NCI-H2107 treated with DMSO at 0.1 percent for 48 hours (cell line): ENCODE results near the gene GDF7.

ENCODE experiments used
- DNase-seq: peaks from one replicate; lab custom pipeline; 2025; ENCODE audit not compliant: unreplicated experiment; lab: John Stamatoyannopoulos, UW

GDF7 gene

DNA sequence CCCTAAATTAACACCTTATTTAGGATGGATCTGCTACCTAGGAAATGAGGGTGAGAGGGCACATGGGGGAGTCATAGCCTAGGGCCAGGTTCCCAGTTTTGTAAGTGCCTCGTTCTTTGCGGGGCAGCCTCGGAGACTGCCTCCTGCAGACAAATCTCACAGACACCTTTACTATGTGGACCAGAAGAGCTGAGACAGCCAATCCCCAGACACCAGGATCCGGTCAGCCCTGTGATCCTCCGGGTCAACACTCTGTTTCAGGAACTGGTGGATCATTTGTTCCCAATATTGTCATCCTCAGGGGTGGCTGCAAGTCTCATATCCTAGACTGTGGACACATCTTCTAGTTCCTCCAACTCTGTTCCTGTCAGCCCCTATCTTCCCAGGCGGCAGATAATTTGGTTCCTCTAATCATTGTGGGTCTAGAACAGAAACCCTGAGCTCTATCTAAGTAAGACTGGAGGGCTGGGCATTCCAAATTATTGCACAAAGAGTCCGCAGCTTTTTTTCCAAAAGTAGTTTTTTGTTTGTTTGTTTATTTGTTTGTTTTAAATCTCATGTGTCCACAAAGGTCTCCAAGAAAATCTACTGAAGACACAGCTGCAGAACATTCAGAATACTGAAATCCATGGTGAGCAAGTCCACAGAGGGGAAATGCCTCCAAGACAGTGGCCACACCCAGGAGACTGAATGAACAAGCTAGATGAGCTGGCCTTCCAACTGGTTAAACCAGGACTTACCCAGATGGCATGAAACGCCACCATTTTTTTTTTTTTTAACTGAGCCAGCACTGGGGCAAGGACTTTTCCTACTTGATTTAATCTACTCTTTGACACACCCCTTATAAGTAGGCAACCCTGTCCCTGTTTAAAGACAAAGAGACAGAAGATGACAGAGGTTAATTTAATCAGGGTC lies 6.2 kb upstream of the GDF7 start:
- no peak for DNase-seq

DNA sequence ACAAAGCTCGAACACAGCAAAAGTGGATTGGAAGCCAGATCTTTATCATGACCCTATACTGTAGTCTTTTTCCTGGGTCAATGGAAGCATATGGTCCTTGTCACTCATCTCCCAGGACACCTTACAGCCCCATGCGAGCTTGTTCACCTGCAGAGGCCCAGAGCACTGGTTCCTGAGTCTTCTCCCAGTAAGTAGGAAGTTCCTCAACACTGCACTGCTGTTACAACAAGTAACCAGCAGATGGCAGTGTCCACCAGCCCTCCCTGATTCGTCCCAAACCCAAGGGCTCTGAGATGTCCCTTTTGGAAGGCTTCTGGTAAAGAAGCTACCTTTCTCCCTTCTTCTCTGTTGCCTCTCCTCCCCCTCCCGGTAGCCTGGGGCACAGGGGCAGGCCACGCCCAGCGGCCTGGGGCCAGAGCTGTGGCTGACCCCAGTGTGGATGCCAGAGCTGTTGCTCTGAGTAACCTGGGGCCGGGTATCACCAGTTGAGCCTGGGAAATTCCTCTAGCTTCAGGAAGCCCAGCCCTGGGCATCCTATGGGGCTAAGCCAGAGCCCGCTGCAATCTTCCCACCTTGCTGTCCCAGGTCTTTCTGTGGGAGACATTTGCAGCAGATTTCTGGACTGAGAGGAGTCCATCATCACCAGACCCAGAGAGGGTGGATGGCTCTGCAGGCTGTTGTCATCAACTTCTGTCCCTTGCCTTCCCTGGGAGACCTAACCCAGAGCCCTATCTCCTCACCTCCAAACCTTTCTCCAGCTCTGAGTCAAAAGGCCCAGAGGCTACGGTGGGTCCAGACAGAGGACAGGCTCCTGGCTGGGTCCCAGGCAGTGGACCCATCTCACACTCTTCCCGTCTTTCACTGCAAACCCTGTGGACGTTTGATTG lies 5.3 kb upstream of the GDF7 start:
- DNase-seq = peak; percentile 43

DNA sequence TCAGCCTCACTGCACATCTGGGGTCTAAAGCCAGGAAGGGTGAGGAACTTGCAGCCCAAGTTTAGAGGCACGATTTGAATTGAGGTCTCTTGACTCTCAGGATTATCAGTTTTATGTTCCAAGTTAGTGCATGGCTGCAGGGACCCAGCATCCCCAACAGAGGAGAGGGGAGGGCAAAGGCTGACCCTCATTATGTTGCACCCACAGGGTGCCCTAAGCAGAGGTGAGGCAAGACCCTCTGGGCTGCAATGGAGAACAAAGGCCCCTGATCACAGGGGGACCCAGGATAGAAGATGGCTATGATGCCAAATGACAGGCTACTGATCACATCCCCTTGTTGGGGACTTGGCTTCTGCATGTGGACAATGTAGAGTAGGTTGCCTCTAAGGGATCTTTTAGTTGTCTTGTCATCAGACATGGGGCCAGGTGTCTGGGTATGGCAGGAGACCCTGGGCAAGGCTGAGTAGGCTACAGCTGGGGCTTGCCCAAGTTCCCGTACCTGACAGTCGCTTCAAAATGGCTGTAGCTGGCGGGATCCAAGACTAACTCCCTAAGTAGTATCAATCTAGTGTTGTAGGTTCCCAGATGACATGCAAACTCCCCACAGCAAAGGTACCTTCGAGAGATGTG lies 4.5 kb upstream of the GDF7 start:
- DNase-seq = no peak

DNA sequence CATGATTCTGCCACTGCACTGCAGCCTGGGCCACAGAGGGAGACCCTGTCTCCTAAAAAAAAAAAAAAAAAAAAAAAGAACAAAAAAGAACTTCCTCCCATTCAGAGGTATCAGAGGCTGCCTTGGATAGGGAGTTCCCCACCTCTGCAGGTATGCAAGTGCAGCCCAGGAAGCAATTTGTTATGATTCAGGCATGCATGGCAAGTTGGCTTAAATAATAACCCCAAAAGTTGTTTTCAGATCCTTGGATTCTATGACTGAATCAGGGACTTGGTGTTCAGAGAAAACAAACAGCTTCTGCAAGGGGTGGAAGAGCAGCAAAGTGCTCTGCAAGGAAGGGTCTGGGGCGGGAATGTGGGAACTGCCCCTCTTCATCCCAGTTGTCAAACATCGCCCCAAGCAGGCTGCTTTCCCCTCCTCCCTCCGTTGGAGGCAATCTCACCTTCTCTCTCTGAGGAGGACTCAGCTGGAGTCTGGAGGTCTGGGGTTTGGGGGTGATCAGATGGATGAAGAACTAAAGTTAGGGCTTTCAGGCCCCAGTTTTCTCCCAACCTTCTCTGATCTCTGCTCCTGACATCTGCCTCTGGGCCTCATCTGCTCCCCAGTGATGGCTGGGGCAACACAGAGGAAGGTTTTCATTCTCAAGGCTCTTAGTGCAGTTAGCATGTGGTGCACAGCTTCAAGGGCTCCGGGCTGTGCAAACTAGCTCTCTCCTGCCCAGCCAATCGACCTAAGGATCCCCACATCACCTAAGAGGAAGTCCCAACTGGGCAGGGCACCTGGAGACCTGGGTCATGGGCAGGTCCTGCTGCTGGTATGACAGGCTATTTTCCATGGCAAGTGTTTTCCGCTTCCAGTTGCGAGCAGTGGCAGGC lies 3.5 kb upstream of the GDF7 start:
- no peak for DNase-seq

DNA sequence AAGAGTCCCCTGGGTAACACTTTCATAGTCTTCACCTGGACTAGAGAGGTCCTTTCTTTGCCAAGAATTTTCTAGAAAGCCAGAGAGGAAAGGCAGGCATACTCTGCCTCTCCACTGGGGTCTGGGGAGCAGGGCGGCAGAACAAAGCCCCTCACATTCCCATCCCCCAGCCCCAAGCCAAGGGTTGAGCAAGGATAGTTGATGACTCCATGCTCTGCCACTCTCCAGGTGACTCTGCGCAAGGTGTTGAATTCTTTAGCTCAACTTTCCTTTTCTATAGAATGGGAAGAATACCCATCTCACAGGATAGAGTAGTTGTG lies 2.9 kb upstream of the GDF7 start:
- DNase-seq = no peak

DNA sequence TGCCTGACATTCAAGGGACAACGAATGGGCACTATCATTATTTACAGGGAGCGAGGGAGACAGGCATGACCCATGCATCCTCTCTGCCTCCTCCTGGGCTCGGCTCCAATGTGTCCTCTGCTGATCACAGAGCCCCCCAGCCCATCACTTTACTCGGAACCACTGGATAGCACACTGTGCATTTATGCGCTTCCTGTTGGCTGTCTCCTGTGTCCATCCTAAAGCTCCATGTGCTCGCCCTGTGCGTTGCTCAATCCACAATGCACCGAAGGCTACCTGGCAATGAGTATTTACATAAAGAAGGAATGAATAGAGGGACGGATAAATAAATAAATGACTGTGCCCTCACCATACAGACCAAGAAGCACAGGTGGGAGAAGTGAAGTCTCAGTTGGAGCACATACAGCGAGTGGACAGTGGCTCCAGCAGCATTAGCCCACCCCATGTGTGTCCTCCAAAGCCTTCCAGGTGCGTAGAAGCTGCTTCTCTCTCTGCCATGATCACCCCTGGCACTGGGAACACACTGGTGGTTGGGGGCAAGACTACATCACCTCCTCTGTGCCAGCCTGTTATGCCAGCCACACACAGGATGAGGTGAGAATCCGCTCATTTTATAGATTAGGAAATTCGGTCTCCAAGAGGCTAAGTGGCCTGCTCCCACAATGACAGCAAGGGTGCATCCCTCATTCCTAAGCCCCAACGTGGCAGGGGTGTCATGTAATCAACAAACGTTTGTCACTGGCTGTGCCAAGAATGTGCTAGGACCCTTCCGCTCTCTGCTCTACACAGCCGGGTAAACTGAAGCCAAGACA lies 2.3 kb upstream of the GDF7 start:
- no peak for DNase-seq

DNA sequence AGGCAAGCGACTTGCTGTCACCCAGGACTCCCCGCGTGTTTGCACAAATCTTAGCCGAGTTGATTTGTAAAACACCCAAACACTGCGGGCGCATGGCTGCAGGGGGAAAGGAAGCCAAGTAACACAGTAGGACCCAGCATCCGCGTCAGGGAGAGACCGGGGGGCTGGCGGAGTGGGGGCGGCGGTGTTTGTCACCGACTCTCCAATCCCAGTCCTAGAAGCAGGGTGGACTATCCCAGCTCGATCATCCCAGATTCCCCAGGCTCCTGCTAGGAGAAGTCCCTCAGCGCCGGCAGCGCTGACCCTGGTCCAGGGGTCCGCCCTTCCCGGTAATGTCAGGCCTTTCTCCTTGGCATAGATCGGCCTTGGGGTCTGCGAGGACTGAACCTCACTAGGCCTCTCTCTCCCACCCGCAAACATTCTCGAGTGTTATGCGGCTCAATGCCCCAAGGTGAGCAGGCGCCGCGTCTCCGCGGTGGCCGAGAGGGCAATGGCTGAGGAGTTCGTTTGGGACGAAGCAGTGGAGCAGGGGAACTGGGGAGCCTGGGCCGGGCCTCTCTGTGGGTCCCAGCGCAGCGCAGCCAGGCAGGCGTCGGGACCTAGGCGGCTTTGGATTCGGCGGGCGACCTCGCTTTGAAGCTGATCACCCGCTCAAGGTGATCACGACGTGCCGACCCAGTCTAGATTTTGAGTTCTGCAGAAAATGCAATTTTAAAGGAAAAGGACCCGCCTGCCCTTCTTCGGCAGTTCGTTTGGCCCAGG lies 1.5 kb upstream of the GDF7 start:
- DNase-seq = no peak

DNA sequence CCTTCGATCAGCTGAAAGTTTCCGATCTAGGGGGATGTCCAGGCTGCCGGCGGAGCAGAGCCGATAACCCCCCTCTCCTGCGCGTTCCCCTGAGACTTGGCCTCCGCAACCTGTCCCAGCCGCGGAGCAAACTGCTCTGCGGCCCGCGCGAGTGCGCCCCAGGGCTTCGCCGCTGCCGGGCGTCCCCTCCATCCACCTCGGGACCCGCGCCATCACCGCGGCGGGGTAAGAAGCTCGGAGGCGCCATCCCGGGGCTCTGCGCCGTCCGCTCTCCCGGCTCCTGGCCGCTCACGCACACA lies 990 bp upstream of the GDF7 start:
- DNase-seq = no peak

DNA sequence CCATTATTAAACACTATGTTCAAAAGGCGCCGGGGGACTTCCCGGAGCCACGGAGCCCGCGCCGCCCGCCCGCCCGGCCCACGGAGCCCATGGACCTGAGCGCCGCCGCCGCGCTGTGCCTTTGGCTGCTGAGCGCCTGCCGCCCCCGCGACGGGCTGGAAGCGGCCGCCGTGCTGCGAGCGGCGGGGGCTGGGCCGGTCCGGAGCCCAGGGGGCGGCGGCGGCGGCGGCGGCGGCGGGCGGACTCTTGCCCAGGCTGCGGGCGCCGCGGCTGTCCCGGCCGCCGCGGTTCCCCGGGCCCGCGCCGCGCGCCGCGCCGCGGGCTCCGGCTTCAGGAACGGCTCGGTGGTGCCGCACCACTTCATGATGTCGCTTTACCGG lies 197 bp downstream of the GDF7 start:
- no peak for DNase-seq

DNA sequence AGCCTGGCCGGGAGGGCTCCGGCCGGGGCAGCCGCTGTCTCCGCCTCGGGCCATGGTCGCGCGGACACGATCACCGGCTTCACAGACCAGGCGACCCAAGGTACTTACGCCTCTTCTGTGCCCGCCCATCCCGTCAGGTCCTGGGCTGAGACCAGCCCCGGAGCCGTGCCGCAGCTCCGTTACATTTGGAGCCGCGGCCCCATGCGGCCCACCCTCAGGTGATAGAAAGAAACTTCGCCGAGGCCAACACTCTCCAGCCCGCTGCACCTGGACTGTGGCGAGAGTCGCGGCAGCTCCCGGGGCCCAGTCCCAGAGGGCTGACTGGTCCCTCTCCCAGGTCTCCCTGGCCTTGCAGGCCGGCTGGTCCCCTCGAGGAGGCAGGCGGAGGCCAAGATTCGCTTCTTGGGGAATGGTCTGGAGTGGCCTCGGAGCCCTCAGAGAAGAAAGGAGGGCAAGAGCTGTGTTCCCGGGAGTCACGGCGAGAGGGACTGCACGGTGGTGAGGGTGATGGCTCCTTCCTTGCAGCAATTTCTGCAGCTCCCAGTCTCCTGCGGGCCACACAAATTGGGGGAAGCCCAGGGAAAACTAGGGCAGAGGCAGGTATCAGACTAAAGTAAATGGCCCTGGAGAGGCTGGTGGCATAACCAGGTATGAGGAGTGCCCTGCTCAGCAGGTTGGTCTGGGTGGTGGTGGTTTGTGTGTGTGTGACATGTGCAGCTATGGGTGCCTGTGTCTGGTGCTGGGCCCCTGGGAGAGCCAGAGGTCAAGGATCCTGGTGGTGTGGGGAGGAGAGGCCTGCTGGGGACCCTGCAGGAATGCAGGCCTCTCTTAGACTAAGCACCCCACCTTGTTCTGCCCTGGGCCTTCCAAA lies 822 bp downstream of the GDF7 start:
- no peak for DNase-seq

DNA sequence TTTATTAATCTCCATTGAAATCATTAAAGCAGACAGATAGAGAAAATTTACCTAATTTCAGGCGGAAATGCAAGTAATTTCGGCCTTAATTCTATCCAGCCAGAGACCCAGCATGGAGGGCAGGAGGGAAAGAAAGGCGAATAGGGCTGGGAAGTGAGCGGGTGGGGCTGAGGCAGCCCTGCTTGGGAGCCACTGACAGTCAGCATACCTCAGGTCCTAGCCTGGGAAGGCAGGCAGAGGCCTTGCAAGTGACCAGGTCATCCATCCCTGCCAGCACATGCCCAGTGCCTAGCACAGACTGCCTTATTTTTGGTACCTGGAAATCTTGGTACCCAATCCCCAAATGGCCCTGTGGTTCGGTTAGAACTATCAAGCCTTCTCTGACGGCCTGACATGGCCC lies 1.5 kb downstream of the GDF7 start:
- DNase-seq = no peak

DNA sequence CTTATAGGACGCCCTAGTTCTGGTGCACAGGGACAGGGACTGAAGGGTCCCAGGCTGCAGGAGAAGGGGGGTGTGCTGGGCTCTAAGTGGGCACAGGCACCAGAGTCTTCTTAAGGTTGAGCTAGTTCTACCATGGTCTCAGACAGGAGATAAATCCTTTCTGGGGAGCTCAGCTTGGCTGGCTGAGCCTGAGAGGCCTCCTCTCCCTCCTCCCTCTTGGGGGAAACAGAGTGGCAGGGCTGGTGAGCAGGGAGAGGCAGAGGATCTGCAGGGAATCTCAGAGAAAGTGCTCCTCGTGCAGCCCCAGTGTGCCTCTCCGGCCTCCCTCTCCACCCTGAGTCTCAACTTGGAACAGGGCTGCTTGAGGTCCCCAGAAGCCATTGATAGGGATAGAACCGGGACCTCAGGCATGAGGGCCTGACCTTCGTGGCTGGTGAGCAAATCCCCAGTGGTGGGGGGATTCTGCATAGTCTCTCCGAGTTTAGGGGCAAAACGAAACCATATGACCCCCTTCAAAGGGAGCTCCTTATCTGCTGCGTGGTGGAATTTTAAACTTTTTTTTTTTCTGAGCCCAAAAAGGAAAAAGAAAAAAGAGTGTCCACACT lies 2.0 kb downstream of the GDF7 start:
- DNase-seq = no peak

DNA sequence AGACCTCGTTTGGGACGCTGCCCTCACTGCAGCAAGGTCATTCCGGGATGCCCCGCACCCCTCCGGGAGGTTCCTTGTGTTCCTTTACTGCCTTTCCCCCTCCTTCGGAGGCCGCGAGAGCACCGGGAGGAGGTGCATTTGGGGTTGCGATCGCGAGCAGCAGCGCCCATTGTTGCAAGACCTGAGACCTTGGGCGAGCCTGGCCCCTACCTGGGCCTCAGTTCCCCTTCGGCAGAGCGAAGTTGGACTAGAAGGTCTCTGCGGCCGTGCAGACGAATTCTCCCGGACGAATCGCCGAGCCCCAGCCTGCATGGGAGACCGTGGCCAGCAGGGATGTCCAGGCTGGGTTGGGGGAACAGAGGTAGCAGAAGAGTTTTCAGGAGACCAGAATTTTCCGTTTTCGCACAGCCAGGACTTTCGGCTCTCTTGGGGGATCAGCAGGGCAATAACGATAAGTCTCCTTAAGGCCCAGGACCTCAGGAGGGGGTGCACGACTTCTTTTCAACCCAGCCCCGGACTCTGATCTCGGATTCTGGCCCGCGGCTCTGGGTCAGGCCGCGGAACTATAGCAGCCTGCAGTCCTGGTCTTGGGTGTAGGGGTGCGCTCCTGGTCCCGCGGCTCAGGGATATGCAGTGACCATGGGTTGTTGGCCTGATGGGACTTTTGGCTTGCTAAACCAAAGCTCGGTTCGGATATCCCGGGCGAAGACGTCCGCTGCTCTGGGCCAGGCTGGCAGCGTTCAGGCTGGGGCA lies 2.8 kb downstream of the GDF7 start:
- no peak for DNase-seq

DNA sequence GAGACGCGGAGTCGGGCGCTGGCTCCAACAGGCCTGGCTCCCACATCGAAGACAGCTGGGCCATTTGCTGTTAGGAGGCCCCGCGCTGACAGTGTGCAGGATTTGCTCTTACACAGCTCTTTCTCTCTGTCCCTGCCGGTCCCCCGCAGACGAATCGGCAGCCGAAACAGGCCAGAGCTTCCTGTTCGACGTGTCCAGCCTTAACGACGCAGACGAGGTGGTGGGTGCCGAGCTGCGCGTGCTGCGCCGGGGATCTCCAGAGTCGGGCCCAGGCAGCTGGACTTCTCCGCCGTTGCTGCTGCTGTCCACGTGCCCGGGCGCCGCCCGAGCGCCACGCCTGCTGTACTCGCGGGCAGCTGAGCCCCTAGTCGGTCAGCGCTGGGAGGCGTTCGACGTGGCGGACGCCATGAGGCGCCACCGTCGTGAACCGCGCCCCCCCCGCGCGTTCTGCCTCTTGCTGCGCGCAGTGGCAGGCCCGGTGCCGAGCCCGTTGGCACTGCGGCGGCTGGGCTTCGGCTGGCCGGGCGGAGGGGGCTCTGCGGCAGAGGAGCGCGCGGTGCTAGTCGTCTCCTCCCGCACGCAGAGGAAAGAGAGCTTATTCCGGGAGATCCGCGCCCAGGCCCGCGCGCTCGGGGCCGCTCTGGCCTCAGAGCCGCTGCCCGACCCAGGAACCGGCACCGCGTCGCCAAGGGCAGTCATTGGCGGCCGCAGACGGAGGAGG lies 3.5 kb downstream of the GDF7 start:
- no peak for DNase-seq

DNA sequence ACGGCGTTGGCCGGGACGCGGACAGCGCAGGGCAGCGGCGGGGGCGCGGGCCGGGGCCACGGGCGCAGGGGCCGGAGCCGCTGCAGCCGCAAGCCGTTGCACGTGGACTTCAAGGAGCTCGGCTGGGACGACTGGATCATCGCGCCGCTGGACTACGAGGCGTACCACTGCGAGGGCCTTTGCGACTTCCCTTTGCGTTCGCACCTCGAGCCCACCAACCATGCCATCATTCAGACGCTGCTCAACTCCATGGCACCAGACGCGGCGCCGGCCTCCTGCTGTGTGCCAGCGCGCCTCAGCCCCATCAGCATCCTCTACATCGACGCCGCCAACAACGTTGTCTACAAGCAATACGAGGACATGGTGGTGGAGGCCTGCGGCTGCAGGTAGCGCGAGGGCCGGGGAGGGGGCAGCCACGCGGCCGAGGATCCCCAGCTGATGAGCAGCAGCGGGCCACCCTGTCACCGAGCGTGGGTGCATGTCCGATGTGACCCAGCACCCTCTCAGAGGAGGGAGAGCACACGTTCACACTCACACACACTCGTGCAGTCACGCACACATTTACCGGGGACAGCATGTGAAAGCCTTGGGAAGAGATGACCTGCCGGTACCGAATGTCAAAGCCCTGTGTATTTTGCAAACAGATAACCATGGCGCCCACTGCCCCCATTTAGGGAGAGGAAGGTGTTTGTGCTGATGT lies 4.2 kb downstream of the GDF7 start:
- no peak for DNase-seq

DNA sequence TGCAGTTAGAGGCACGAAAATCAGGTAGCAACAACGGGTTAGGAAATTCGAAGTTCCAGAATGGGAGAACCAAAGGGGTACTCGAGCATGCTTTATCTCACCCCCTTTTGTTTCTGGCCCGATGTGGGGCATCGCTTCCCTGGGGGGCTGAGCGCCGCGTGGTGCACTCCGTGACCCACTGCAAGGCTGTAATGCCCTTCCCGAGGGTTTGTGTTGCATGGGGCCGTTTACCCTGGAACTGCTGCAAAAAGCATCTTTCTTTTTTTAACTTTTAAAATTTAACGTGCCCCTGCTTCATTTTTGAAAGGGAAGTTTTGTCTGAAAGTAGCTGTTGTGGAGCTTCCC lies 4.8 kb downstream of the GDF7 start:
- no peak for DNase-seq
